ENCODE results near the gene PARD6B.

- TF ChIP-seq CTCF (IDR thresholded peaks at IDR 0.05 in 4 of 5, conservative IDR thresholded peaks at IDR 0.05 in 1 of 5) (no peak), POLR2A (IDR thresholded peaks at IDR 0.05) (no peak)
Observed at GRCh38 chr20:50787181-50787580, 55.8 kb downstream of the PARD6B start.

All from gastrocnemius medialis (tissue), 4 donors.